ENCODE measurements around the gene TMCC1.
"Not testable (repeated sequence)": the region's sequence is repeated elsewhere in the genome, so short reads cannot be mapped to it uniquely, and the experiment has no call there.

TMCC1 gene

GRCh38 chr3:129773691-129774663, 119.5 kb downstream of the TMCC1 start:
- DNase-seq (ENCODE audit: low spot score): no peak

DNA sequence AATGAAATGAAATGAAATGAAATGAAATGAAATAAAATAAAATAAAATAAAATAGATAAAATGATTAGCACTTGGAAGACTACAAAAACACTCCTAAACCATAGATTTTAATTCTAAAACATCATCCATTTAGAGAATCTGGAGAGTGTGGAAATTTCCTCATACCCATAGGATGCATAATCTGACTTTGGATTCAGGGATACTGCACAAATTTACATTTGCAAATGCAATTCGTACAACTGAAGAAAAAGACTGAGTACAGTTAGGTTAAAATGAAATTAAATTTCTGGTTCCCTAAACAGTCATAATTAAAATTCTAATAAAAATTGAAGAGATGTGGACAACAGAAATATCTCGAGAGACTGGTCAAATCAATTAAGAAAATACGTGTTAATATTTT, 122.9 kb downstream of the TMCC1 start:
- DNase-seq (ENCODE audit: low spot score): no peak

GRCh38 chr3:129769616-129770015, 123.9 kb downstream of the TMCC1 start:
- DNase-seq (ENCODE audit: low spot score): no peak

DNA sequence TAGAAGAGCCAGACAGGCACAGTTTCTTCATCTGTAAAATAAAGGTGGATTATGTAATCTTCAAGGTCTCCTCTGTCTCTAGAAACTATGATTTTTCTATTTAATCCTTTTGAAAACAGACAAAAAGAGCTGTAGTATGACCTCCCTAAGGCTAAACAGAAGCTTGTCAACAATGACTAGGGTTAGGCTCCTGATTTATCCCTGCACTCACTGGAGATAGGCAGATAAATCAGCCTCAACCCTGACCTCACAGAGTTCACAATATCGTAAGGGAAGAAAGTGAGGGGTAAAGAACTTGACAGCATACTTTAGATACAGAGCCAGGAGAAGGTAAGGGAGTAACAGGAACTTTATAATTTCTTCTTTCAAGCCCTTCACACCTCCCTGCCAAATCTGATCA, 124.8 kb downstream of the TMCC1 start:
- no peak for DNase-seq (ENCODE audit: low spot score)

DNA sequence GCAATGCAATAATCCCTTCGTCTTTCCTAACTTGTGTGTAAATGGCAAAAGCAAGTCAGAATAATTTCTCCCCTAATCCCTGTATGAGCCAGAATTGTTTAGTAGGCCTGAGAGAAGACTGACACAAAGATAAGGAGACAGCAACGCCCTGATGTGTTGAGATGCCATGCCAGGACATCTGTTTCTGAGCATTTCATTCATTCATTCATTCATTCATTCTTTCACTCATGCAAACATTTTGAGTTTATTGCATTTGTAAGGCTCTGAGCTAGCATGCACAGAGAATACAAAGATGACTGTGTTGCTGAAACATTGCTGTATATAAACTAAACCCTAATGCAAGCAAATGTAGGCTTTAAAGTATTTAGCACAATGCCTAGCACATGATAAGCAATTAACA, 127.4 kb downstream of the TMCC1 start:
- DNase-seq (ENCODE audit: low spot score): no peak

GRCh38 chr3:129764090-129764489, 129.4 kb downstream of the TMCC1 start:
- no peak for DNase-seq (ENCODE audit: low spot score)

GRCh38 chr3:129758785-129759320, 134.7 kb downstream of the TMCC1 start:
- no peak for DNase-seq (ENCODE audit: low spot score)

GRCh38 chr3:129758306-129758705, 135.2 kb downstream of the TMCC1 start:
- no peak for DNase-seq (ENCODE audit: low spot score)

- DNase-seq (ENCODE audit: low spot score): peak; percentile 60
These were observed 136.6 kb downstream of the TMCC1 start for GRCh38 chr3:129756871-129757270.

DNA sequence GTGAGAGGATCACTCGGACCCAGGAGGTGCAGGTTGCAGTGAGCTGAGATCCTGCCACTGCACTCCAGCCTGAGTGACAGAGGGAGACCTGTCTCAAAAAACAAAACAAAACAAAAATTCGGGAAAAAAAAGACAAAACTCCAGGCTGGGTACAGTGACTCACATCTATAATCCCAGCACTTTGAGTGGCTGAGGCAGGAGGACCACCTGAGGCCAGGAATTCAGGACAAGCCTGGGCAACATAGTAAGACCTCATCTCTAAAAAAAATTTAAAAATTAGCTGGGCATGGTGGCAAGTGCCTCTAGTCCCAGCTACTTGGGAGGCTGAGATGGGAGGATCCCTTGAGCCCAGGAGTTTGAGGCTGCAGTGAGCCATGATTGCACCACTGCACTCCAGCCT, 142.4 kb downstream of the TMCC1 start:
- DNase-seq (ENCODE audit: low spot score): not testable (repeated sequence)

DNA sequence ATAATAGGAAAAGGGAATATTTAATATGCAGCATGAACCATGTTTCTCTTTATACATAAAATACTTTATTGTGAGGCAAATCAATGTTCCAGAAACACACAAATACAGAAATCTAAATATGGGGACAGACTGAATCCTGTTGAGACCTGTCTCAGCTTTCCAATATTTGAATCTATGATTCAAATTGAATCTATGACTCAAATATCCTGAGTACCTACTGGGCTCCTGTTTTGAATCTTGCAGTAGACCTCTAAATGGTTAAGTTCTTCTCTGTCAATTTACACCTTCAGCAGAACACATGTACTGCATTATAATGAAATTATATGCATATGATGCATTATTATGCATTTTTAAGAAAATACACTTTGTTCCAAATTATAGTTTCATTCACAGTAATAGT, 143.8 kb downstream of the TMCC1 start:
- DNase-seq (ENCODE audit: low spot score): no peak

DNA sequence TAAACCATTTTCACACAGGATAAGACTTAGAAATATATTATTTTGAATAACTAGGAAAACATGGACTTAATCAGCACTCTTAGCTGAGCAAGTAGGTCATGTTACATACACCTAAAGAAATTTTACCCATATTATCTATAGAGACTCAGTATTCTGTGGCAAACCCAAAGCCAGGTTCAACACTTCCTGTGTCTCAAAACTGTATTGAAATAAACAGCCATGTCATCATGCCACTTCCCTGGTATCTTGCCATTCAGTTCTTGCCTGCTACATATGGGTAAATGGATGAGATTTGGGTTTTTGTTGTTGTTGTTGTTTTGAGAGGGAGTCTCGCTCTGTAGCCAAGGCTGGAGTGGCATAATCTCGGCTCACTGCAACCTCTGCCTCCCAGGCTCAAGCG, 145.5 kb downstream of the TMCC1 start:
- no peak for DNase-seq (ENCODE audit: low spot score)

- no peak for DNase-seq (ENCODE audit: low spot score)
These were observed 146.4 kb downstream of the TMCC1 start for GRCh38 chr3:129747136-129747535.

GRCh38 chr3:129746629-129747028, 146.9 kb downstream of the TMCC1 start:
- DNase-seq (ENCODE audit: low spot score): no peak

DNA sequence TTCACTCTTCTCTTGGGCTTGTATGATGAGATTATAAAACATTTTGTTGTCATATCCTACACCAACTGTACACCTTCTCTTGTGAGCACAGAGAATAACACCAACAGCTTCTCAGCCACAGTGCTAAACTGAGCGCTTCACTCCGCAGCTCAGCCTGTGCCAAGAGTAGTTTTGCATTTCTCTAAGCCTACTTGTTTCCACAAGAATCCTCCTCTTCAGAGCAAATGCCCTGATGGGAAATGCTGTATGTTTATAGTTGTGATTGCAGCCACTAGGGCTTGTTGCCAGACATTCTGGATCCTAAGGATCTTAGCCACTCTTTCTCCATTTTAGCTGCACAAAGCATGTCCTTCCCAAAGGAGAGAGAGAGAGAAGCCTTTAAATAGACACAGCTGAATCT, 148.3 kb downstream of the TMCC1 start:
- no peak for DNase-seq (ENCODE audit: low spot score)

GRCh38 chr3:129741794-129742193, 151.7 kb downstream of the TMCC1 start:
- DNase-seq (ENCODE audit: low spot score): no peak

DNA sequence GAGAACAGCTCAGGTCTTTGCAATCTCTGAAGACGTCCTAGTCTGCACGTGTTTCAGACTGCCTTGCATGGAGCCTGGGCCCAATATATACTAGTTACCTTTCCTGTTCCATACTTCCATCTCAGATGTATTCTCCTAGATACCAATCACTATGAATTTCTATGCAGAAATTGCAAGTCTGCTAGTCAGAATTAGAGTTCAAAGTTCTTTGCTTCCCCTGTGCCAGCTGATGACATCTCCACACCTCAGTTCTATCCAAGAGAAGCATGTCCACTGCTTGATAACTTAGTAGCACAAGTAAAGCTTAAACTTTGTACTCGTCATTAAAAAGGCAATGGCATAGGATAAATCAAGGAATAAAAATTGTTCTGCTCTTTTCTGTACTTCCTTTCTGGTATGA, 153.4 kb downstream of the TMCC1 start:
- no peak for DNase-seq (ENCODE audit: low spot score)

GRCh38 chr3:129739634-129740033, 153.9 kb downstream of the TMCC1 start:
- DNase-seq (ENCODE audit: low spot score): no peak

DNA sequence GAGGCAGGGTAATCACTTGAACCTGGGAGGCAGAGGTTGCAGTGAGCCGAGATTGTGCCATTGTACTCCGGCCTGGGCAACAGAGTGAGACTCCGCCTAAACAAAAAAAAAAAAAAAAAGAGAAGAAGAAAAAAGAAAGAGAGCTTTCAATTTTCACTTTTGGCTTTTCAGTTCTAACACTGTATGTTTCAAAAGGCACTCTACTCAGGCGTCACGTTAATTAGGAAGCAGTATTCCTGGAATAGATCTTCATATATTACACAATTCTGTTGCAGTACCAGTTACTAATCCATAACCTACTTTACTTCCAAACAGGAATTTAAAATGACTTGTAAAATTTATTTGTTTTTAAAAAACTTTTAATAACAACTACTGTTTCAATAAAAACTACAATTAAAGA, 155.3 kb downstream of the TMCC1 start:
- DNase-seq (ENCODE audit: low spot score): no peak

DNA sequence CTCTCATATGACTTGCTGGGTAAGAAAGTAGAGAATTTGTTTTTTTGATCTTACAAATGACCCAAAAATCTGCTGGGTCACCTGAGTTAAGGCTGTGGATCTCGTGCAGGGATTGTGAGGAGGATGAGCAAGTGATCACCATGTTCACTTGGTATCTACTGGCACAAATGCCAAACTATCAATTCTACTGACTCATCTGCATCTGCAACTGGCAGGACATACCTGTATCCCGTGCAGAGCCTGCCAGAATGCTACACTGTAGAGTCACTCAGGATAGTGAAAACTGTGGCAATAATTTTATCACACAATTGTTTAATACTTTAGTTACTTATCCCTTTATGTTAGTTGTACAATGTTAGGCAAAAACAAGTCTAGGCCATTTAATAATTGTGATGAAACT, 157.4 kb downstream of the TMCC1 start:
- no peak for DNase-seq (ENCODE audit: low spot score)

DNA sequence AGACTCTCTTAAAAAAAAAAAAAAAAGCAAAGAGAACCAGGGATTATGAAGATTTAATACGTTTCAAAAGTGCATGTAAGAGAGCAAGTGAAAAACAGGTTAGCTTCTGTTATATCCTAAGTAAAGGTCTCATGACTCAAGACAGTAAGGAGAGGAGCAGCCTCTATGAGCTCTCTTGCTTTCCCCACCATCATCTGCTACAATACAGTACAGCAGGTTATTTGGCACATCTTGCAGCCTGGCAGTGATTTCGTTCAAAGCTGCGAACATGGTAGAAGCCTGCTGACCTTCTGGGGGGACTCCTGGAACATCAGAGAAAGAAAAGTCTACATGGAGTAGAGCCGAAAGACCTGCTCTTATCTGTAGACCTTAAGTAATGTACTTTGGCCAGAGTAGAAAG, 157.9 kb downstream of the TMCC1 start:
- DNase-seq (ENCODE audit: low spot score): no peak

DNA sequence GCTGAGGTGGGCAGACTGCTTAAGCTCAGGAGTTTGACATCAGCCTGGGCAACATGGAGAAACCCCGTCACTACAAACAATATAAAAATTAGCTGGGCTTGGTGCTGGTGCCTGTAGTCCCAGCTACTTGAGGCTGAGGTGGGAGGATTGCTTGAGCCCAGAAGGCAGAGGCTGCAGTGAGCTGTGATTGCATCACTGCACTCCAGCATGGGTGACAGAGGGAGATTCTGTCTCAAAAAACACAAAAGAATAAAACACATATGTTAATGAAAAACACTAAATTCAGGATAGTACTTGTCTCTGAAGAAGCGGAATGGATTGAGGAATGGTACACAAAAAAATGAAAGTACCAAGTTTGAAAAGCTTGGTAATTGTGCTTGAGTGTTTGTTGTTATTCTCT, 159.1 kb downstream of the TMCC1 start:
- DNase-seq (ENCODE audit: low spot score): no peak

DNA sequence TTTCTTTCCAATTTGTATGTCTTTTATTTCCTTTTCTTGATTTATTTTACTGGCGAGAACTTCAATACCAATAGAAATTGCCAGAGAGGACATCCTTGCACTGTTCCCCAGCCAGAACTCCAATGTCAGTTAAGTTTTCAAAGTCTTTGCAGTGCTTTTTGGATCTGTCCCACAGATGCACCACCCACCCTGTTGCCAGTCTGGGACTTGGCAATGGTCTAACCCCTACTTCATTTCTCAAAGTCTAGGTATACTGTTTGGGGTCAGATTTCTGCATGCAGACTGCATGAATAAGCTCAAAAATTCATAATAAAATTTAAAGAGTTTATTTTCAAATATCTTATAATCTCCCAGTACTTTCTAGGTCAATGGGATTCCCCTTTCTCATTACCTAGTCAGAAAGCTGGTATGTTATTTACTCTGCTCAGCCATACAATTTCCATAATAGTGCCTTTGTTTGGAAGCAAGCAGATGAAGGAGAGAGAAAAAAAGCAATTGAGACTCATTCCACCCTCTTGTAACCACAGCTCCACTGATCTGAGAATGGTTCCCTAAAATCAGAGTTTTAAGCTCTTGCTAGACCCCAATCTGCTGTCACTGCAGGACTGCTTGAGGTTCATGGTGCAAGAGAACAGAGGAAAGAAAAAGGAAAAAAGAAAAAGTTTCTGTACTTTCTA, 161.2 kb downstream of the TMCC1 start:
- DNase-seq (ENCODE audit: low spot score): no peak

Measured in AG08395 (cell line).